Islet of Langerhans (tissue), 1 donor: ENCODE data around the gene TRIM6.
"Not testable (repeated sequence)": the region's sequence is repeated elsewhere in the genome, so short reads cannot be mapped to it uniquely, and the experiment has no call there.

Experiments used
- FAIRE-seq: peaks from one replicate; lab custom pipeline; 2011; peaks lifted over from hg19 to GRCh38; lab: Jason Lieb, UNC

The TRIM6 gene

GRCh38 chr11:5596607-5597201, at the start of gene TRIM6:
Gene TRIM6, plus strand, starts transcription at chr11:5596637. Its CDS starts 261 bp downstream, at chr11:5596898.
- no peak for FAIRE-seq

GRCh38 chr11:5547982-5548381, 48.5 kb upstream of the TRIM6 start:
- FAIRE-seq, result no peak

- no peak for FAIRE-seq
Observed at GRCh38 chr11:5548440-5548839, 48.0 kb upstream of the TRIM6 start, which contains the start of gene OR52H1. Gene OR52H1, minus strand, starts transcription at chr11:5548540. Its CDS starts 3,035 bp downstream, at chr11:5545505.

GRCh38 chr11:5550440-5551095, 45.9 kb upstream of the TRIM6 start:
- FAIRE-seq, result no peak

- FAIRE-seq, result no peak
Observed at GRCh38 chr11:5553343-5553742, 43.1 kb upstream of the TRIM6 start.

- FAIRE-seq, result no peak
Observed at GRCh38 chr11:5556596-5557188, 39.7 kb upstream of the TRIM6 start.

- FAIRE-seq, result no peak
Observed at GRCh38 chr11:5557751-5558150, 38.7 kb upstream of the TRIM6 start.

GRCh38 chr11:5564259-5565019, 32.0 kb upstream of the TRIM6 start:
- no peak for FAIRE-seq

GRCh38 chr11:5574654-5575053, 21.8 kb upstream of the TRIM6 start:
- no peak for FAIRE-seq

- FAIRE-seq, result no peak
Observed at GRCh38 chr11:5575152-5575551, 21.3 kb upstream of the TRIM6 start.

- no peak for FAIRE-seq
Observed at GRCh38 chr11:5577101-5577500, 19.3 kb upstream of the TRIM6 start.

- no peak for FAIRE-seq
Observed at GRCh38 chr11:5580577-5580976, 15.9 kb upstream of the TRIM6 start, which contains the start of gene OR52B6. Gene OR52B6, plus strand, starts transcription at chr11:5580877. Its CDS starts 0 bp downstream, at chr11:5580877.

- no peak for FAIRE-seq
Observed at GRCh38 chr11:5581014-5581413, 15.4 kb upstream of the TRIM6 start.

- FAIRE-seq, result not testable (repeated sequence)
Observed at GRCh38 chr11:5584458-5584857, 12.0 kb upstream of the TRIM6 start.

GRCh38 chr11:5589906-5590305, 6.5 kb upstream of the TRIM6 start:
- not testable (repeated sequence) for FAIRE-seq

GRCh38 chr11:5591613-5592012, 4.8 kb upstream of the TRIM6 start:
- FAIRE-seq, result no peak

GRCh38 chr11:5592615-5593014, 3.8 kb upstream of the TRIM6 start:
- FAIRE-seq, result no peak

GRCh38 chr11:5593146-5593545, 3.3 kb upstream of the TRIM6 start:
- no peak for FAIRE-seq

- no peak for FAIRE-seq
Observed at GRCh38 chr11:5597953-5598352, 1.5 kb downstream of the TRIM6 start.

- FAIRE-seq, result no peak
Observed at GRCh38 chr11:5600374-5600851, 4.0 kb downstream of the TRIM6 start.

GRCh38 chr11:5602791-5603190, 6.4 kb downstream of the TRIM6 start:
- FAIRE-seq, result not testable (repeated sequence)

- no peak for FAIRE-seq
Observed at GRCh38 chr11:5603326-5603725, 6.9 kb downstream of the TRIM6 start.

- no peak for FAIRE-seq
Observed at GRCh38 chr11:5604896-5605295, 8.5 kb downstream of the TRIM6 start.
